GM12872 (cell line): ENCODE results near the gene CNTFR.

Experiments used
- TF ChIP-seq, protein P1 (sequence below): IDR thresholded peaks from 3 replicates; pipeline ENCODE4 v1.5.1; 2011; ENCODE audit warnings: low read depth, mild to moderate bottlenecking, low read length, moderate library complexity; ENCODE audit not compliant: insufficient read depth

CNTFR gene

GRCh38 chr9:34564617-34565016 is 24.9 kb downstream of the CNTFR start:
- TF ChIP-seq, protein P1, sequence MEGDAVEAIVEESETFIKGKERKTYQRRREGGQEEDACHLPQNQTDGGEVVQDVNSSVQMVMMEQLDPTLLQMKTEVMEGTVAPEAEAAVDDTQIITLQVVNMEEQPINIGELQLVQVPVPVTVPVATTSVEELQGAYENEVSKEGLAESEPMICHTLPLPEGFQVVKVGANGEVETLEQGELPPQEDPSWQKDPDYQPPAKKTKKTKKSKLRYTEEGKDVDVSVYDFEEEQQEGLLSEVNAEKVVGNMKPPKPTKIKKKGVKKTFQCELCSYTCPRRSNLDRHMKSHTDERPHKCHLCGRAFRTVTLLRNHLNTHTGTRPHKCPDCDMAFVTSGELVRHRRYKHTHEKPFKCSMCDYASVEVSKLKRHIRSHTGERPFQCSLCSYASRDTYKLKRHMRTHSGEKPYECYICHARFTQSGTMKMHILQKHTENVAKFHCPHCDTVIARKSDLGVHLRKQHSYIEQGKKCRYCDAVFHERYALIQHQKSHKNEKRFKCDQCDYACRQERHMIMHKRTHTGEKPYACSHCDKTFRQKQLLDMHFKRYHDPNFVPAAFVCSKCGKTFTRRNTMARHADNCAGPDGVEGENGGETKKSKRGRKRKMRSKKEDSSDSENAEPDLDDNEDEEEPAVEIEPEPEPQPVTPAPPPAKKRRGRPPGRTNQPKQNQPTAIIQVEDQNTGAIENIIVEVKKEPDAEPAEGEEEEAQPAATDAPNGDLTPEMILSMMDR: no peak

- TF ChIP-seq, protein P1: no peak
Measured at GRCh38 chr9:34563262-34563661, 26.3 kb downstream of the CNTFR start.

- TF ChIP-seq, protein P1: peak; percentile 81
Measured at GRCh38 chr9:34562135-34562745, 27.3 kb downstream of the CNTFR start.

DNA sequence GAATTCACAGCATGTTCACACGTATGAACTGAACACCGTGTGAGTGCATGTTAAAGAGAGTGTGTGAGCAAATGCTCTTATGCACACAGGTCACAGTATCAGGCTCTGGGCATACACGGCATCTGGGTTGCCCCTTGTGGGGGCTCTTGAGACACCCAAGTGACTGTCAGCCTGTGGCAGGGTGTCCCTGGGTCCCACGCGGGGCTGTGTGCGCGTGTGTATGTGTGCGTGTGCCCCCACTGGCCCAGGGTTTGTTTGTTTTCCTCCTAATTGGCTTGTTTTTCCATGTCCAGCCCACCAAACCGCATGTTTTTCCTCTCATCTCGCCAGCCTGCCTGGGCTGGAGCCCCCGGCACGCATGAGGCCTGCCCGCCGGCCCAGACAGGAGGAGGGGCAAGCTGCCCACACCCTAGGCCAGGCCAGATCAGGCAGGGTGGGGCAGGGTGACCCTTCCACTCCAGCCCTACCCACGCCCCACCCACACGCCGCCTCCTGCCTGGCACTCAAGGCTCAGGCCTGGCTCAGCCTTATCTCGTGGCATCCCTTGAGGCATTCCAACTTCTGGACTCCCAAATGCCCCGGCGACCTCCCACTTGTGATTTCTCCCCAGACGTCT is 28.8 kb downstream of the CNTFR start:
- TF ChIP-seq, protein P1: no peak

GRCh38 chr9:34559624-34560455 is 29.7 kb downstream of the CNTFR start:
- TF ChIP-seq, protein P1: no peak

DNA sequence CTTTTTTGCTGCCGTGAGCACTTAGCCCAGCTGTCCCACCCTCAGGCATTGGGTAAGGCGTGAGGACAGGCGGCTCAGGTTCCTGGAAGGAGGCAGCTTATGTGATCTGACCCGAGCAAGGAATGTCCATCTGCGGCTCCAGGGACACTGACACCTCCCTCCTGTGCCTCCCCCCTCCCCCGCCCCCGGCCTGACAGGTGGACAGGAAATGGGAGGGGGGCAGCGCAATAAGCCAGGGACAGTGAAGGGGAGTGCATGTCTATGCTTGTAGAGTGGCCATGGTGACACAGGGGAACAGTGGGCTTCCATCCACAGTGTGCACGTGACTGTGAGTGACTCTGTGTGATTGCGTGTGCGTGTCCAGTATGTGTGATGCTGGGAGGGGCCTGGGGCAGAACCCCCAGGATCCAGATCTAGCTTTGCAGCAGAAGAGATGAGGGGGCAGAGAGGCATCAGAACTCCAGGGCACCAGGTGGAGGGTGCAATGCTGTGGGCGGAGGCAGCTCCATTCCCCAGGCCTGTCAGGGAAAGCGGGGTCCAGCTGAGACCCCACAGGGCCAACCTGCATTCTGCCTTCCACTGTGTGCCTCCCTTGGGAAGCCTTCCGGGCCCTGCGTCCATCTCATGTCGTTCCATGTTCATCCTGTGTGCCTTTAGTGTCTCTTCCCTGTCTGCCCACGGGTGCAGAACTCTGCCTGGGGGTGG is 30.5 kb downstream of the CNTFR start:
- TF ChIP-seq, protein P1: no peak

DNA sequence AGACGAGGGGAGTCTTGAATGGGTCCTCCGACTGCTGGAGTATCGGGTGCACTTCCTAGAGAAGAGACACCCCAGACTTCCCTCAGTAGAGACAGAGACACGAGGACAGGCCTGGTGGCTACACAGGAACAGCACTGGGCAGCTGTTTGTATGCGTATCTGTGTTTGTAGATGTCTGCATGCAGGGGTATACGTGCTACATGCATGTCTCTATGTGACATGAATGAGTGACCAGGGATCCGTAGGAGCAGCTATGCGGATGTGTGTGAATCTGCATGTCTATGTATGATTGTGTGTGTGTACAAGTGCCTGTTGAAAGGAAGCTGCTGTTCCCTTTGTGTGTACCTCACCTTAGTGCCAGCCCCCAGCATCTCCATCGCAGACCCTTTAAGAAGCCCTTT is 31.2 kb downstream of the CNTFR start:
- TF ChIP-seq, protein P1: no peak
